ENCODE data around the gene ZNF385B.

ZNF385B gene

DNA sequence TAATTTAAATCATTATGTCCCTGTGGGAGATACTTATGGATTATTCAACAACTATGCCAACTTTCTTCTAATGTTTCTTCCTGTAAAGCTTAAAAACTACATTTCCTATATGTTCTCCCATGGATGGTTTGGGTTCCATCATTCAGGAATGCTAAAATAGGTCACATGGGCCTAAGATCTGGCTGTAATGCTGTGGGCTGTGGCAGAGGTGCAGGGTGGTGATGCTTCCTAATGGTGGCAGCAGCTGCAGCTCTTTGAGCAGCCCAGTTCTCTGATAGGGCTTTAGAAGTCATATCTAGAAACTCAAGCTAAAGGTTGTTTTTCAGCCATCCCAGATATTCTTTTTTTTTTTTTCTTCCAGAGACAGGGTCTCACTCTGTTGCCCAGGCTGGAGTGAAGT lies 266.1 kb downstream of the ZNF385B start:
- no peak overlapping the region for H3K4me3 ChIP-seq (replicated peaks; ENCODE audit: low read depth, low read length)
- DNase-seq (ENCODE audit: low read depth) = no peak
- TF ChIP-seq, protein P1, sequence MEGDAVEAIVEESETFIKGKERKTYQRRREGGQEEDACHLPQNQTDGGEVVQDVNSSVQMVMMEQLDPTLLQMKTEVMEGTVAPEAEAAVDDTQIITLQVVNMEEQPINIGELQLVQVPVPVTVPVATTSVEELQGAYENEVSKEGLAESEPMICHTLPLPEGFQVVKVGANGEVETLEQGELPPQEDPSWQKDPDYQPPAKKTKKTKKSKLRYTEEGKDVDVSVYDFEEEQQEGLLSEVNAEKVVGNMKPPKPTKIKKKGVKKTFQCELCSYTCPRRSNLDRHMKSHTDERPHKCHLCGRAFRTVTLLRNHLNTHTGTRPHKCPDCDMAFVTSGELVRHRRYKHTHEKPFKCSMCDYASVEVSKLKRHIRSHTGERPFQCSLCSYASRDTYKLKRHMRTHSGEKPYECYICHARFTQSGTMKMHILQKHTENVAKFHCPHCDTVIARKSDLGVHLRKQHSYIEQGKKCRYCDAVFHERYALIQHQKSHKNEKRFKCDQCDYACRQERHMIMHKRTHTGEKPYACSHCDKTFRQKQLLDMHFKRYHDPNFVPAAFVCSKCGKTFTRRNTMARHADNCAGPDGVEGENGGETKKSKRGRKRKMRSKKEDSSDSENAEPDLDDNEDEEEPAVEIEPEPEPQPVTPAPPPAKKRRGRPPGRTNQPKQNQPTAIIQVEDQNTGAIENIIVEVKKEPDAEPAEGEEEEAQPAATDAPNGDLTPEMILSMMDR (IDR thresholded peaks at IDR 0.05; ENCODE audit: low read length, missing control alignments) = no peak

DNA sequence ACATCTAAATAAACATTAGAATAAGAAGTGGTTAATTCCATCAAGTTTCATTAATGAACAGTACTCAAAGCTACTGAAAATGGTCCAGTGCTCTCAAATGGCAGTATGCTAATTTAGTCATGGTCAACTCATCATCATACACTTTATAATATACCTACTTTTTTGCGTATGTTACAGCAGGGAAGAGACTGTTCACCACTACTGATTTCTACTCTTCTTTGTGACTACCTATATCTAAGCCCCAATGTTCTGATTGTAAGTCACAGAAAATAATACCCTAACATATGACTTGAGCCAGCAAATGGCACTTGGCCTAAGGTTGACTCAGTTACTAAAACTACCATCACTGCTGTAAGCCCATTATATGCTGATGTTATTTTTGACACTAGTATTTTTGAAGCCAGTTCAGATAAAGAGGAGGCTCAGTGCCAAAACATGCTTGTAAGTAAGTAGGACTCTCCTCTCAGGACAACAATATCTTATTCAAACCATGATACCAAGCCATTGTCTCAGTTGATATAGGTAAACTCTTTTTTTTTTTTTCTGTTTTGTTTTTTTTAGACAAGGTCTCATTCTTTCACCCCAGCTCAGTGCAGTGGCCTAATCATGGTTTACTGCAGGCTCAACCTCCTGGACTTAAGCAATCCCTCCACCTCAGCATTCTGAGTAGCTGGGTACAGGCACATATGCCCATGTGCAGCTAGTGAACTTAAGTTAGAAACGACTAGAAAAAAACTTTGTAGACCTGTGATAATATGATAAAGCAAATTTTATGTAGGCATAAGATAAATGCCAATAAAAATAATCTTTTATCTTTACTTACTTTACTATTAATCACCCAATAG lies 266.9 kb downstream of the ZNF385B start:
- DNase-seq (ENCODE audit: low read depth) = no peak
- TF ChIP-seq, protein P1 (IDR thresholded peaks at IDR 0.05; ENCODE audit: low read length, missing control alignments) = no peak
- no peak overlapping the region for H3K4me3 ChIP-seq (replicated peaks; ENCODE audit: low read depth, low read length)

DNA sequence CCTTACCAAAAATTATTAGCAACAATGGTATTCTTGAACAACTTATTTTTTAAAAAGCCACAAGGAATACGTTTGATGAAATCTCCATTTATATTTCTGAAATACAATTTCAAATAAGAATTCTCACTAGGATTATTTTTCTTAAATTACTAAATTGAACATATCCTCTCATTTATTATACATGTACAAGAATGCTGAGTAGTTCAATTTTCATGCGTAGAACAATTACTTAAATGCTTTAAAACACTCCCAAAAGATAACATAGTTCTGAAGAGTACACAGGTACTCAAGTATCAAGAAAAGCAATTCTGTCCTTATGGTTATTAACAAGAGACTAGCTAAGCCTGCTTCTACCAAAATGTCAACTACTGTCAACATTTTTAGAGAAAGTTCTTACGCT lies 268.1 kb downstream of the ZNF385B start:
- DNase-seq (ENCODE audit: low read depth) = no peak
- TF ChIP-seq, protein P1 (IDR thresholded peaks at IDR 0.05; ENCODE audit: low read length, missing control alignments) = no peak
- no peak overlapping the region for H3K4me3 ChIP-seq (replicated peaks; ENCODE audit: low read depth, low read length)

DNA sequence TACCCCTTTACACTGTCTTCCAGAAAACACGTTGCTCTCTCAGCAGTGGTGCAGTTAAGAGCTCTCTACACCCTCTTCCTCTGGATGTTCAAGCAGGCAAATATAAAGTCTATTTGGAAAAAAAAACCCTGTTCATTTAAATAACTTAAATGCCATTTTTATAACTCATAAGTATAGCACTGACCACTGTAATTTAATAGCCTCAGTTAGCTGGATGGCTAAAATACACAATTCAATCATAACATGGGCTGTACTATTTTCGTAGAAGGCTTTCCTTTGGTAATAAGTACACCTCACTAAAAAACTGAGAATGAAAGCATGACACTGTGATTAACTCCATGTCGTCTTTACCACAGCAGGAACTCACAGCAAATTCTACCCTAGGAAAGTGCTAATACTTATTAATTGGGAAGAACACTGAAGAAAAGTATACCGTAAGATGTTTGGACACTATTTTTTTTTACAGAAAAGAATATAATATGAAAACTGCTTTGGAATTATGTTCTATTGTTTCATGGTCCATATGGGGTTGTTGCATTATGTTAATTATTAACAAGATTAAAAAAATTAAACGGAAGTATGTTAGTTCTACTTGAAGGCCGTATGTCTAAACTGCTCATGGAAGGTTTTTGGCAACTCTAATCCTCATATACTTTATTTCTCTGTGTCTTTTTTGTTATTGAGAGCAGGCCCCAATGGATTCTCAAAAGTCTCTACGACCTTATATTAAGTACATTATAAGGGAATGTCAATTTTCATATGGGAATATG lies 269.1 kb downstream of the ZNF385B start:
- DNase-seq (ENCODE audit: low read depth) = no peak
- H3K4me3 ChIP-seq (replicated peaks; ENCODE audit: low read depth, low read length) = no peak overlapping the region
- TF ChIP-seq, protein P1 (IDR thresholded peaks at IDR 0.05; ENCODE audit: low read length, missing control alignments) = no peak

DNA sequence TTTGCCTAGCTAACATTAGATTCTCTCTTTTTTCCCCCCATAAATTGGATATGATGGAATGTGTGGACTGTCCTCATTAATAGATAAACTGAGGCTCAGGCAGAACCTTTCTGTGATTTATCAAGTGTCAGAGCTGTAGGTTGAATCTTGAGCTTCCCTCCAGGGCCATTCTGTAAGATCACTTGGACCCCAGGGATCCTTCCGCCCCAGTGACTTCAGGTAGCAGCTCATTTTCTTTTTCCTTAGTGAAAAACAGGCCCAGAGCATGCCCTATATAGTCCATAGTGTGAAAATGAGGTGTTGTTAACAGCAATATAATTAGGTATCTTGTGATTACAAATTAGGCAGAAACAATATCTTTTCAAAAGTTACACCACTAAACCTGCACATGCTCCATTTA lies 269.7 kb downstream of the ZNF385B start:
- H3K4me3 ChIP-seq (replicated peaks; ENCODE audit: low read depth, low read length) = no peak overlapping the region
- TF ChIP-seq, protein P1 (IDR thresholded peaks at IDR 0.05; ENCODE audit: low read length, missing control alignments) = no peak
- no peak for DNase-seq (ENCODE audit: low read depth)

DNA sequence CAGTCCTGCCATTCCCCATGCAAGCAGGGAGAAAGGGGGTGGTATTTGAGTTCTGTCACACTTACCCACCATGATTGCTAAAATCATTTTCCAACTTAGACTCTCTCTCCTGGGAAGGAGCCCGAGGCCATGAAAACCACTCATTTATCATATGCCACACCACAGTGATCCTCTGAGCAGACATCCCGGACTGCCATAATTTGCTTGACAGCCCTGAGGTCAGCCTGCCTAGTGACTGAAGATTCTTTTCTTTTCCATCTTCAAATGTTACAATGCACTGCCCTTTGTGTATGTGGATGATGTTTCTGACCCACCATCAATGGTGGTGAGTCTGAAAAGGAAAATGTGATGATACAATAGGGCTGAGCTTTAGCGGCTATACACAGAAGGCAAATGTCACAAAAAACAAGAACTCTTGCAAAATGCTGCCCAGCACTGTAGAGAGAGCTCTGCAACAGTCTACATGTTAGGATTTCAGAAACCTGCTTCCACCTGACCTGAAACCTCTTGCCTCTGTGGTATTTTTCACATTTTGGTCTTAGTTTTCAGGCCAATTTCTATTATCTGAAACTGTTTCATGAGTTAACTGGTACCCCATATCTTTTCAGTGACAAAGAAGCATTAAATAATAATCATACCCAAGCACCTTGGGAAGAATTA lies 272.8 kb downstream of the ZNF385B start:
- TF ChIP-seq, protein P1 (IDR thresholded peaks at IDR 0.05; ENCODE audit: low read length, missing control alignments) = no peak
- H3K4me3 ChIP-seq (replicated peaks; ENCODE audit: low read depth, low read length) = no peak overlapping the region
- no peak for DNase-seq (ENCODE audit: low read depth)

Measured in fibroblast of pulmonary artery (primary cell).